CD1c-positive myeloid dendritic cell (primary cell): ENCODE measurements around the gene GNAS-AS1.

Experiments
- DNase-seq: peaks from one replicate; pipeline ENCODE4 v3.0.0-alpha.2; 2016; ENCODE audit errors: extremely low spot score

Gene GNAS-AS1

GRCh38 chr20:58863044-58863790 lies 12.5 kb upstream of the GNAS-AS1 start:
- DNase-seq, result no peak

- DNase-seq, result no peak
These were observed 5.0 kb upstream of the GNAS-AS1 start for GRCh38 chr20:58855506-58856389.

GRCh38 chr20:58854638-58855471 lies 4.2 kb upstream of the GNAS-AS1 start:
- DNase-seq, result no peak

- no peak for DNase-seq
These were observed 3.4 kb upstream of the GNAS-AS1 start for GRCh38 chr20:58853976-58854637.

- no peak for DNase-seq
These were observed 2.8 kb upstream of the GNAS-AS1 start for GRCh38 chr20:58853466-58853865.

- peak; percentile 67 for DNase-seq
These were observed 2.0 kb upstream of the GNAS-AS1 start, which contains the start of gene GNAS for GRCh38 chr20:58852543-58853271. Gene GNAS, plus strand, starts transcription at chr20:58852716.

- DNase-seq, result no peak
These were observed 1.3 kb upstream of the GNAS-AS1 start for GRCh38 chr20:58851969-58852458.

GRCh38 chr20:58851221-58851968 lies 693 bp upstream of the GNAS-AS1 start:
- DNase-seq, result no peak

- peak; percentile 63 for DNase-seq
These were observed 3.2 kb downstream of the GNAS-AS1 start for GRCh38 chr20:58847463-58847862.

- DNase-seq, result no peak
These were observed 5.0 kb downstream of the GNAS-AS1 start for GRCh38 chr20:58845706-58846105.

GRCh38 chr20:58843128-58843556 lies 7.6 kb downstream of the GNAS-AS1 start:
- DNase-seq, result no peak

GRCh38 chr20:58842276-58842675 lies 8.4 kb downstream of the GNAS-AS1 start:
- DNase-seq, result no peak

GRCh38 chr20:58841539-58842264 lies 9.0 kb downstream of the GNAS-AS1 start:
- no peak for DNase-seq

GRCh38 chr20:58840816-58841538 lies 9.7 kb downstream of the GNAS-AS1 start:
- no peak for DNase-seq

GRCh38 chr20:58839991-58840747 lies 10.5 kb downstream of the GNAS-AS1 start:
- no peak for DNase-seq

- peak; percentile 12 for DNase-seq
These were observed 11.2 kb downstream of the GNAS-AS1 start for GRCh38 chr20:58839474-58839874.

- DNase-seq, result no peak
These were observed 12.5 kb downstream of the GNAS-AS1 start for GRCh38 chr20:58838174-58838573.

GRCh38 chr20:58837717-58838116 lies 13.0 kb downstream of the GNAS-AS1 start:
- no peak for DNase-seq
